ENCODE data around the gene AK1. TPM values are rescaled to one million over a fixed set of nuclear protein-coding genes. Genes with fewer than 3 reads are reported as not detected.
"Not testable (repeated sequence)": the region's sequence is repeated elsewhere in the genome, so short reads cannot be mapped to it uniquely, and the experiment has no call there.

Gene AK1
- total RNA-seq, 2 donors from 2014 or later = 19.0 to 31.3 TPM

DNA sequence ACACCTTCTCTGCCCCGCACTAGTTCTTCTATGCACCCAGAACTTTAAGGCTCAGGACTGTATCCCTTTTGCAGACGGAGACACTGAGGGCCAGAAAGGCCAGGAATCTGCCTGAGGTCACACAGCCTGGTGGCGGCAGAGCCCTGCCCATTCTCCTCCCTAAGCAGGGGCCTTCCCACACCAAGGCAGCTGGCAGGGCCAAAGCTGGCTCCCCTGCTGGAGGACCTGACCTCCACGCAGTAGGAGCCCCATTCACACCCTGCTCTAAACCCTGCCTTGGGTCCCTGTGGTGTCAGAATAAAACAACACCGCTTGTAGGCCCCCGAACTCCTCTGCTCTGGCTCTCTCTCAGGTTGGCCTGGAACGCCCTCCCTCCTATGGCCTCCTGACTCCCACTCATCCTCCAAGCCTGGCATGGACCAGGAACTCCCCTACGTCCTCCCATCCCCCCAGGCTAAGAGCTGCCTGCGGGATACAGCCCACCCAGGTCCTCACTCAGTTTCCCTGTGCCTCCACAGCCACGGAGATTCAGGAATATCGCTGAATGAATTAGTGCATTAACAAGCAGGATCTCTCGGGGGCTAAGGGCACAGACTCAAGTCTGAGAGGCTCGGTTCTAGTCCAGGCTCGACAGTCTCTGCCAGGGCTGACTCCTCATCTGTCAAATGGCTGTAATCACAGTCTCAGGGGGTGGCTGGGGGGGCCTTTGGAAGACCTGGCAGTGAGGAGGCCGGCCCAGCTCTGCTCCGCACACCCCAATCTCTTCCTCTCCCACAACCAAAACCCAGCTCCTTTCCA, 19.1 kb upstream of the AK1 start:
- ATAC-seq (no peak), DNase-seq (ENCODE audit: low spot score in 2 of 2) (no peak)
- H3K36me3 Mint-ChIP-seq = peaks cover 42 to 44% of the 10 kb centered on the region in 2 donors
- peak overlapping the region in 1 of 2 donors; percentile 18 for H3K27ac Mint-ChIP-seq
- no peaks in the 10 kb centered on the region for H3K9me3 Mint-ChIP-seq

DNA sequence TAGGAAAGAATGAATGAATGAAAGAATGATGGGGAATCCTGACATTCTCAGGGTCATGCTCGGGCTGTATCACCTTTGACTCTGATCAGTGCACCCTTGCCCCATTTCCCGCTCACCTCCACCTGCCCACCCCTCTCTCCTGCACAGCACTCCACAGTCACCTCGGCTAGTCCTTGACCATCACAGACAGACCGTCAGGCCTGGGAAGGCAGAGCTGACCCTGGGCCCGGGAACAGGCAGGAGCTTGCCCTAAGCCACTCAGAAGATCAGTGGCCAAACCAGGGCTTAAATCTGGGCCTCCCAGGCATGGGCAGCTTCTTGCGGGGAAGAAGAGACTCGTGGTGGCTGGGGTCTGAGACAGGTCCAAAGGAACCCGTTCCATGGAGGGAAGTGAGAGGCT, 18.3 kb upstream of the AK1 start:
- ATAC-seq = no peak
- peaks cover 44 to 49% of the 10 kb centered on the region in 2 donors for H3K36me3 Mint-ChIP-seq
- H3K27ac Mint-ChIP-seq = peak overlapping the region in 1 of 2 donors; percentile 50
- DNase-seq (ENCODE audit: low spot score in 2 of 2) = no peak
- H3K9me3 Mint-ChIP-seq = no peaks in the 10 kb centered on the region

DNA sequence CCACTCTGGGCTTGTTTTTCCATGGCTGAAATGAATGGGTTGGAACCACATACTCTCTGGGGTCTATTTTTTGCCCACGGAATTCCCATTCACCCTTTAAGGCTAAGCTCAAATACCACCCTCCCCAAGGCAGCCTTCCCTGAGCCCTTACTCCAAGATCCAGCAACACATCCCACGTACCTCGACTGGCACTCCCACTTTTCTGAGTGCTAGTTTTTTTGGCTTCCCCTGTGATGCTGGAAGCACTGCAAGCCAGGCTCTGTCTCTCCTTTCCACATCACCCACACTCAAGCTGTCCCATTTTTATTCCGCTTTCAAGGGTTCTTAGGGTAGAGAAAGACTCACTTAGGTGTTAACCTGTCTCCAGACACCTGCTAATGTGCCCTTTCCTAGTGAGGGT, 15.9 kb upstream of the AK1 start:
- H3K9me3 Mint-ChIP-seq = no peaks in the 10 kb centered on the region
- peaks cover 44 to 50% of the 10 kb centered on the region in 2 donors for H3K36me3 Mint-ChIP-seq
- ATAC-seq = no peak
- H3K27ac Mint-ChIP-seq = peak overlapping the region in 1 of 2 donors; percentile 84
- no peak for DNase-seq (ENCODE audit: low spot score in 2 of 2)

DNA sequence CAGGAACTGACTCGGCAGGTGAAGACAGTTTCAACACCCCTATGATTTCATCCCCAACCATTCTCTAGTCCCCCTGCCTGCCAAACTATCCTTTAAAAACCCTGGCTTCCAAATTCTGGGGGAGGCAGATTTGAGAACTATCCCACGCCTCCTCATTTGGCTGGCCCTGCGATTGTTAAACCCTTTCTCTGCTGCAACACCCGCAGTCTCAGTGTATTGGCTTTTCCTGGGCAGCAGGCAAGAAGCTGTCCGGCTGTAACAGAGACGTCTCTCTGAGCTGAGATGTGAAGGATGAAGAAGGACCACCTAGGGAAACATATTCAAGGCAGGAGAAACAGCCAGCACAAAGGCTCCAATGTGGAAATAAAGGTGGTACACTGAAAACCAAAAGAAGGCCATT, 15.4 kb upstream of the AK1 start:
- H3K36me3 Mint-ChIP-seq = peaks cover 46 to 52% of the 10 kb centered on the region in 2 donors
- ATAC-seq (no peak), DNase-seq (ENCODE audit: low spot score in 2 of 2) (no peak)
- H3K27ac Mint-ChIP-seq = no peak overlapping the region
- no peaks in the 10 kb centered on the region for H3K9me3 Mint-ChIP-seq

DNA sequence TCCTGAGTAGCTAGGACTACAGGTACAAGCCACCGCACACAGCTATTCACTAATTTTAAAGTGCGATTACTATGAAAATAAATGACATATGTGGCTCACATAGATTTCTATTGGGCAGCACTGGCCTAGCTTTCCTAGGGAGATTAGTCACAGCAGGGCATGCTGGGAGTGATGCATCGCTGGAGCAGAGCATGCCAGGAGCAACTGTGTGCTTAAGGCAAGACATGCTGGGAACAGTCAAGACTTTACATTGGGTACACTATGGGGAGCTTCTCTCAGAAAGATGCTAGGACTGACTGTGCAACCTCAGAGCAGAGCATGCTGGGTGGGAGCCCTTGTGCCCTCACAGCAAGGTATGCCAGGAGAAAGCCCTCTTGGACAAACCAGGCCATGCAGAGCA, 12.6 kb upstream of the AK1 start:
- Mint-ChIP-seq H3K9me3 (no peaks in the 10 kb centered on the region), H3K36me3 (peaks cover 36 to 51% of the 10 kb centered on the region in 2 donors), H3K27ac (no peak overlapping the region)
- DNase-seq (ENCODE audit: low spot score in 2 of 2) = no peak
- ATAC-seq = peak in 1 of 2 donors; percentile 41

DNA sequence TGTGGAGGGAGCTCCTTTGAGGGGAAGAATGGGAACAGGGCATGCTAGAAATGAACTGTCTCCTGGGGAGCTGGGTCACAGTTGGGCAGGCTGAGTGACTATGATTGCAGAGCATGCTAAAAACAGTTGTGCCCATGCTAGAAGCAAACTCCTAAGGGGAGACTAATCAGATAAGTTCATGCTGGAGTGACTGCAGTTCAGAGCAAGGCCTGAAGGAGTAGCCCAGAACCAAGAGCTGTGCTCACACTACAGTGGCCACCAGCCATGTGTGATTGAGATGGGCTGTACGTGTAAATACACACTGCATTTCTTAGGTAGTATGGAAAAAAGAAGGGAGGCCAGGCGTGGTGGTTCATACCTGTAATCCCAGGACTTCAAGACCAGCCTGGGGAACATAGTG, 10.3 kb upstream of the AK1 start:
- no peak overlapping the region for H3K27ac Mint-ChIP-seq
- DNase-seq (ENCODE audit: low spot score in 2 of 2) (no peak), ATAC-seq (peak in 1 of 2 donors; percentile 43)
- no peaks in the 10 kb centered on the region for H3K9me3 Mint-ChIP-seq
- peaks cover 13 to 39% of the 10 kb centered on the region in 2 donors for H3K36me3 Mint-ChIP-seq

DNA sequence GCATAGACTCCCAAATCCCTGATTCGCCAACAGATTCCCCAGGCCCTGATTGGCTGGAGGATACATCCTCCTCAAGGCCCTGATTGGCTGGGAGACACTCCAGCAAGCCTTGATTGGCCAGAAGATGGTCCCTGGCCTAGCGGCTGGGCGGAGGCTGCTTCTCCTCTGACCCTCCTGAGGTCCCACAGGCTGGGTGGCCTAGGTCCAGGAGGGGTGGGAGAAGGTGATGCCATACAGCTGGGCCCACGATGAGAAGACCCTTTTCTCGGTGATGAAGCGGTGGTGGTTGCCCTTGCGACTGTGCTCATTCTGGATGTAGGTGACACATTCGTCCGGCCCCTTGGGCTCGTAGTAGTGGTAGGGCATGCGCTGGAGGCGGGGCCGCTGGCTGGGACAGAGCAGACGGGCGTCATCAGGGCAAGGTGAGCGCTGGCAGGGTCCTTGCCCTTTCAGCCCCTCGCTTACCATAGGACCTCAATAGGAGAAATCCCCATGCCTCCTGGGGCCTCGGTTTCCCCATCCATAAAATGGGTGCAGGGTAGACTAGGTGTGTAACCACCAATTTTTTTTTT, 9.0 kb upstream of the AK1 start:
- H3K27ac Mint-ChIP-seq = peak overlapping the region in 1 of 2 donors; percentile 93
- peaks cover 7 to 31% of the 10 kb centered on the region in 2 donors for H3K36me3 Mint-ChIP-seq

DNA sequence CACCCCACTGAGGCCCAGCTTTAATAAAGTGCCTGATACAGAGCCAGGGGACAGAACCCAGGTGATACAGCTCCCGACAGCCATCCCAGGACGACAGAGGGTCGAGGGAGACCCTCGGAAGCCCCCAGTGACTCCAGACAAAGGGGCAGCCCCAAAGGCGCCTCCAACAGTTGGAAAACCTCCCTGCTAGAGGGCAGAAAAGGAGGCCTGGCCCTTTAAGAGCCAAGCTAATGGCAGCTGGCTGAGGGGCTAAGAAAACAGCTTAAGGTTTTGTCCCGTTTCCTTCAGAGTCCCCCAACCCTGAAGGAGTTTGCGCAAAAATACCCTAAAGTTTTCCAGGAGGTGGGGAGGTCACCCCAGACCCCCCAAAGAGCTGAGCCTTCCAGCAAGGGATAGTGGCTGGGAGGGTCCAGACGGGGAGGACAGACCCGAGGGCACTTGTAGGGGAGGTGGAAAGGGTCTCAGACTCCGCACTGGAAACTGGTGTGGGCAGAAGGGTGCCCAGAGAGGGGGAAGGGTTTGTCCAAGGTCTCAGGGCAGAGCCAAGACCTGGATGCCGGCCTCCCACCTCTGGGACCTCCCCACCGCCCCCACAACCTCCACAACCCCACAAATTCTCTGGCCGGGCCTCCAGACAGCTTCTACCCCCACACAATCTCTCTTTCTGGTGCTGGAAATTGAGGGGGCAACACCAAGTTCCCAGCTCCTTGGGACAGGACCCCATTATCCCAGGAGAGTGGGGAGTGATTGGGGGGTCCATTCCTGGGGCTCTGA, 8.2 kb upstream of the AK1 start:
- DNase-seq (ENCODE audit: low spot score in 2 of 2) (no peak), ATAC-seq (no peak)
- H3K36me3 Mint-ChIP-seq = peaks cover 7 to 24% of the 10 kb centered on the region in 2 donors
- H3K9me3 Mint-ChIP-seq = no peaks in the 10 kb centered on the region
- H3K27ac Mint-ChIP-seq = peak overlapping the region; percentile 23 to 93

More for the DNA sequence above, 9.0 kb upstream of the AK1 start:
- ATAC-seq (no peak), DNase-seq (ENCODE audit: low spot score in 2 of 2) (no peak)
- no peaks in the 10 kb centered on the region for H3K9me3 Mint-ChIP-seq

DNA sequence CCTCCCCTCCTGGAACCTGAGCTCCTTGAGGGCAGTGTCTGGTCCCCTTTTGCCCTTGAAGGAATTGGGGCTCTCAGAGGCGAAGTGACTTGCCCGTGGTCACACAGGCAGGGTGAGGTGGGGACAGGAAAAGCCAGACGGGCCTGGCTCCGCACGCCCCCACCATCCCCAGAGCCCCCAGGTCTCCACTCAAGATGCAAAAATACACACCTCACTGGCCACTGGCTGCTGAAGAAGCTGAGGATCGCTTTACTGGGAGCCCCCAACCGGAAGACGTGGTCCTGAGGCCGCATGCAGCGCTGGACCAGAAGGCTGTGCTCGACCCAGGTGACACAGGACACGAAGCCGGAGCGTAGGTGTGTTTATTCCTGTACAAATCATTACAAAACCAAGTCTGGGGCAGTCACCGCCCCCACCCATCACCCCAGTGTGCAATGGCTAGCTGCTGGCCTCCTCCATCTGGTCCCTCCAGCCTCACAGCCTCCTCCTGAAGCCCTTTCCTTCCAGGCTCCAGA, 7.6 kb upstream of the AK1 start:
- Mint-ChIP-seq H3K36me3 (peaks cover 7 to 24% of the 10 kb centered on the region in 2 donors), H3K27ac (peak overlapping the region; percentile 23 to 77), H3K9me3 (no peaks in the 10 kb centered on the region)
- ATAC-seq (no peak), DNase-seq (ENCODE audit: low spot score in 2 of 2) (no peak)

DNA sequence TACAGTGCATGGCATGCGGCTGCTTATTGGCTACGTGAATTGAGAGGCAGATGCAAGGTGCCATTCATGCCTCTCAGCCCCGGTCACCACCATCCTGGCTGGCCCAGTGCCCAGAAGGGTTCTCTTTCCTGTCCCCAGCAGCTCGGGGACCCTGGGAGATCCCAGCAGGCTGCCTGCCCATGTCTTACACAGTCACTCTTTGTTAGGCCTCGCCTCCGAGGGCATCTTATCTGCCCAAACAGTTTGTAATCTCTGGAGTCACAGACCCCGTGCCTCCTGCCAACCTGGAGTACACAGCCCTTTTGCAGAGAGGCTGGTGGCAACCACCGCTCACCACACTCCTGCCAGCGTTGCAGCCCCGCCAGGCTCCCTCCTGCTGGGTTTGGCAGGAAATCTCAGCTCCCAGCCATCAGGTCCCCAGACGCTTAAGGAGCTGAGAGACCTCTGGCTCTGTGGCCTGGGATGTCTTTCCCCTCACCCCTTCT, 7.0 kb upstream of the AK1 start:
- ATAC-seq = peak in 1 of 2 donors; percentile 13
- no peaks in the 10 kb centered on the region for H3K9me3 Mint-ChIP-seq
- H3K27ac Mint-ChIP-seq = peak overlapping the region; percentile 23 to 52
- DNase-seq (ENCODE audit: low spot score in 2 of 2) = no peak
- H3K36me3 Mint-ChIP-seq = peaks cover 7 to 24% of the 10 kb centered on the region in 2 donors

DNA sequence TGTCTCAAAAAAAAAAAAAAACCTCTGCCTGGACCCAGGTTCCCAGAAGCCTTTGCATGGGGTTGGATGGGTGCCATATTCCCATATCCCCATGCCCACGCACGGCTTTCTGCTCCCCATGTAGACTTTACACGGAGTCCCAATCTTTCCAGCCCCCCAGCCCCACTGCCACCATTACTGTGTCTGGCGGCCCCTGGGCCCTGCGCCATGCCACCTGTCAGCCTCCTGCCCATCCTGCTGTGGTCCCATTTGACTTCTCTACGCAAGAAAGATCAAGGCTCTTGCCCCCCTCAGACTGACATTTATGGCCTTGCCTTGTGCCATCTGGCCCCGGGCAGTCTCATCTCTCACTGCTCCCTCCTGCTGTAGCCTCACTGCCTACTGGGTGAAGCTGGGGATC, 6.5 kb upstream of the AK1 start:
- Mint-ChIP-seq H3K9me3 (no peaks in the 10 kb centered on the region), H3K36me3 (peaks cover 7 to 24% of the 10 kb centered on the region in 2 donors), H3K27ac (peak overlapping the region in 1 of 2 donors; percentile 23)
- peak in 1 of 2 donors; percentile 15 for ATAC-seq
- DNase-seq (ENCODE audit: low spot score in 2 of 2) = no peak

DNA sequence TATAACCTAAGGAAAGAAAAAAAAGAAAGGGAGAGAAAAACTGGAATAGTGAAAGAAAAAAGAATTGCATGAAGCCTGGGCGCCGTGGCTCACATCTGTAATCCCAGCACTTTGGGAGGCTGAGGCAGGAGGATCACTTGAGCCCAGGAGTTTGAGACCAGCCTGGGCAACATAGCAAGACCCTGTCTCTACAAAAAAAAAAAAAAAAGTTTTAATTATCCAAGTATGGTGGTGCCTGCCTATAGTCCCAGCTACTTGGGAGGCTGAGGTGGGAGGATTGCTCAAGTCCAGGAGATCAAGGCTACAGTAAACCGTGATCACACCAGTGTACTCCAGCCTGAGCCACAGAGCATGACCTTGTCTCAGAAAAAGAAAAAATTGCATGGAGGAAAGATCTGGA, 4.2 kb upstream of the AK1 start:
- not testable (repeated sequence) for DNase-seq (ENCODE audit: low spot score in 2 of 2); H3K27ac Mint-ChIP-seq; ATAC-seq; H3K9me3 Mint-ChIP-seq
- H3K36me3 Mint-ChIP-seq = peaks cover 0 to 16% of the 10 kb centered on the region in 2 donors

DNA sequence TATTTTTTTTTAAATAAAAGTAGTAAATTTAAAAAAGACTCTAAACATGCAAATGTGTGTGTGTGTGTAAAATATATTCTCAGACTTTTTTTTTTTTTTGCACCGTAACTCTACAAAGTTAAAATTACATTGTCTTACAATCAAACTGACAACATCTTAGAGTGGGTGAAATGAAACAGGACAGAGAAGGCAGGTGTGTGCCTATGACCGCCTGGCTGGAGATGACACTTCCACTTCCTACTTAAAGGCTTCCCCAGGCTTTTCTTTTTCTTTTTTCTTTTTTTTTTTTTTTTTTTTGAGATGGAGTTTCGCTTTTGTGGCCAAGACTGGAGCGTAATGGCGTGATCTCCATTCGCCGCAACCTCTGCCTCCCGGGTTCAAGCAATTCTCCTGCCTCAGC, 2.7 kb upstream of the AK1 start:
- Mint-ChIP-seq H3K27ac (no peak overlapping the region), H3K9me3 (no peaks in the 10 kb centered on the region), H3K36me3 (peaks cover 0 to 10% of the 10 kb centered on the region in 2 donors)
- ATAC-seq (no peak), DNase-seq (ENCODE audit: low spot score in 2 of 2) (no peak)

DNA sequence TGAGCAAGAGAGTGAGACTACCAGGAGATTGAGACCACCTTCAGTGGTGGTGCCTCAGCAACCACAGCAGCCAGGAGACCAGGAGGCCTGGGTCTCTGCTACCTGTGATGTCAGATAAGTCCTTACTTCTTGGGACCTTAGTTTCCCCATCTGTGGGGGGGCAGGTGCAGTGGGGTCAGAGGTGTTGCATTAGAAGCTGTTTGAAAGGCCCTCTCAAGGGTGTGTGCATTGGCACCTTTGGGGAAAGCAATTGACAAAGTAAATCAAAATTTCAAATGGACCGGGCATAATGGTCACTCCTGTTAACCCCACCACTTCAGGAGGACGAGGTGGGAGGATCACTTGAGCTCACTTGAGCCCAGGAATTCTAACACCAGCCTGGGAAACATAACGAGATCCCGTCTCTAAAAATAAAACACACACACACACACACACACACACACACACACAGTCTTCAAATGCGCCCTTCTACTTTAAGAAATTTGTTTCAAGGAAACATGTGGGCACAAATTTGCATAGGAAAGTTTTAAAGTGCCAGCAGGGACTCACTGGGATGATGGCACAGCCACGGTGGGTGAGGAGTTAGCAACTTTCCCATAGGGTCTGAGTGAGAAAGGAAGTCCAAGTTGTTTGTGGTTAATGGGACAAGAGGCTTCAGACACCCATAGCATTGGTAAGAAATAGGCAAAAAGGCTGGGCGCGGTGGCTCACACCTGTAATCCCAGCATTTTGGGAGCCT, 1.3 kb upstream of the AK1 start:
- H3K27ac Mint-ChIP-seq = no peak overlapping the region
- H3K9me3 Mint-ChIP-seq = no peaks in the 10 kb centered on the region
- DNase-seq (ENCODE audit: low spot score in 2 of 2) (no peak), ATAC-seq (no peak)
- H3K36me3 Mint-ChIP-seq = peaks cover 0 to under 1% of the 10 kb centered on the region in 2 donors

DNA sequence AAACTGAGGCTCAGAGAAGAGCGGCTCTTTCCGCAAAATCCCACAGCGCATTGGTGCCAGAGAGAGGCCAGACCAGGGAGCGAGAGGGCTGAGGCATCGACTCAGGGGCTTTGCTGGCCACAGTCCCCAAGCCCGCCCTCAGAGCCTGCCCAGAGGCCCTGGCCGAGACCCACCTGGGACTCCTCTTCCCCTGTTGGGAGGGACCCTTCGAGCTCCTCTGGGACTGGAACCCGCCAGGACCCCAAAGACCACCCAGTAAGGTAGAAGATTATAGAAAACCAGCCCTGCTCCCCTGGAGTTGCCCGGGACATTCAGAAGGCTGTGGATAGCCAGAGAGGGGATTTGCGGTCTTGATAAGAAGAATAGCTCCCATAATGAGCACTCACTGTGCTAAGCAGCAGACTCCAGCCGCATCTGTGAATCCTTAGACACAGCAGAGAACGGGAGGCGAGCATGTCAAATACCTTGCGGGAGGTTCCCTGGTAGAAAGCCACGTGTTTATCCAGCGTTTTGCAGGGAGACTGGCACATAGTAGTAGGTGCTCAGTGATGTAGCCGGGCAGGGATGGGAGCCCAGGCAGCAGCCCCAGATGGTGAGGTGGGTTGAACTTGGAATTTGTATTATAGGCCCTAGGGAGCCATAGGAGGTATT, 651 bp upstream of the AK1 start:
- DNase-seq (ENCODE audit: low spot score in 2 of 2) = no peak
- Mint-ChIP-seq H3K9me3 (no peaks in the 10 kb centered on the region), H3K36me3 (no peaks in the 10 kb centered on the region), H3K27ac (no peak overlapping the region)
- ATAC-seq = no peak
